NCI-H345 treated with DMSO at 0.1 percent for 48 hours (cell line): ENCODE data around the gene DRGX.

Source experiments
- DNase-seq: peaks from one replicate; lab custom pipeline; 2025; ENCODE audit not compliant: unreplicated experiment; lab: John Stamatoyannopoulos, UW

The DRGX gene

DNA sequence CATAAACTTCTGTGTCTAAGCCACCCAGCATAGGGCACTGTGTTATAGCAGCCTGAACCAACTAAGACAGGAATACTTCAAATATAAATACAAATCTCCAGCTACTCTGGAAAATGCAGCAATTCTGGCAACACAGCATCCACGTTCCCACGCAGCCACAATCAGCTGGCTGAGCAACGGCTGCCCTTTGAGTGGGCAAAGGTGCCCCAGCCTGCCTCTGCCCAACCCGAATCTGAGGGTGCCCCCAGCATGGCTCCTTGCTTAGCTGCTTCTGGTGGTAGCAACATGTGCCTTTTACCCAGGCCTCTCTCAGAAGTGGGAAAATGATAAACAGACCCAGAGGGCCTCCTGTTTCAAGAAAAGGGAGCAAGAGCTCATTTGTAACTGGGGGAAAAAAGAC is 12.0 kb downstream of the DRGX start:
- DNase-seq, result no peak

DNA sequence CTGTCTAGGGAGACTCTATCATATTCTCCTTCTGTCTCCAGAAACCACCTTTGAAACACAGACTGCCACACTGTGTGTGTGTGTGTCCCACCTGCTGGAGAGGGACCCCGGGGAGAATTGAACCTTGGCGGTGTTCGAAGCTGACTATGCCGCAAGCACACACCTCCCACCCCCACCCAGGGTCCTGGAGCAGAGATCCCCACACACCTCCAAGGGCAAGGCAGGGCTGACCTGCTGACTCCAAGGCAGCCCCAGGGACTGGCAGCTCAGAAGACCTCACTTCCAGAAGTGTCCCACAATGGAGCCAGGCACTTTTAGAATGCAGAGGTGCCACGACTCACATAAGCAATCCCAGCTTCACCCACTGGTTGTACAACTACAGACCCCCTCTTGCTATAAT is 13.1 kb downstream of the DRGX start:
- DNase-seq, result no peak

DNA sequence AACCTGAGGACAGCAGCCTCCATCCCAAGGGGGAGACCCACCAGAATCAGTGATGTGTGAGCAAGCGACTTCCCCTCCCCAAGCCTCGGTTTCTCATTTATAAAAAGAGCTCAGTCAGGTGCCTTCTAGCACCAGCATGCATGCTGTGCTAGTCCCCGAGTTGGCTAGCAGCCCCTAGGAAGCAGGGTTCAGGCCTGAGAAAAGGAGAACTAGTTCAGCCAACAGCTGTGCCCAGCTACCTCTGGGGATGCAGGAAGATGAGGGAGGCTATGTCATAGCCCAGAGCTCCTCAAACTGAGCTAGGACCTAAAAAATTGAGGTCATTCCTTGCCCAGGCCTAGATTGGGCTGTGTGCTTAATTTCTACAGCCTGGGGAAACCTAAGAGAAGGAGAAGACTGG is 13.7 kb downstream of the DRGX start:
- no peak for DNase-seq

DNA sequence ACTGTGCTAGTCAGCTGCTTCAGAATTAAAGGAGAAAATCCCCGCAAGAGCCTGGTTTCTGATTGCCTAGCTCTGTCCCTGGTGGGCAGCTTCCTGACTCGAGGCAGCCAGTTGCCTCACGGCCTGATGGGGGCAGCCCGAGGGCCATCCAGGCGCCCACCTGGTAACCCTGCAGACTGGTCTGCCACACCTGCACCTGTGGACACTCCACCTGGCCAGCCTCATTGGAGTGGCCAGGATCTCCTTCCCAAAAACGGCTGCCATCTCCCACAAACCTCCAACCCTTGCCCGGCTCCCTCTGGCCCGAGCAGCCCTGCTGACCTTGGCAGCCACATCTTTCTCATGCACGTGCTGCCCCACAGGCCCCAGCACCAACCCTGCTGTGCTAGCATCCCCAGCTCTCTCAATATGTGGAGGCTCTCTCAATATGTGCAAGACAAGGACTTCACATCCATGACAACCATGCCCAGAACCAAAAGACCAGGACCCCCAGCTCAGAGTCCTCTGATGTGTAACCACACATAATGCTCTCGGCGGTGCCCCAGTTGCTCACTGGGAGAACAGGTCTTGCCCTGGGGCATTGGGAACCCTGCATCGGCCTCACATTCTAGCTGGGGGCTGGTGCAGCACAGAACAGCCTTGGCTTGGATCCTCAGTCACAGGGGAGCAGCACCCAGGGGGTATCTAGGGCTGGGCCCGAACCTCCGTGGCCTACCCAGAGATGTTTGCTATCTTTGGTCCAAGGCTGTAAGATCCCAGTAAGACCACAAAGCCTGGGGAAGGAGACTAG is 14.6 kb downstream of the DRGX start:
- no peak for DNase-seq

DNA sequence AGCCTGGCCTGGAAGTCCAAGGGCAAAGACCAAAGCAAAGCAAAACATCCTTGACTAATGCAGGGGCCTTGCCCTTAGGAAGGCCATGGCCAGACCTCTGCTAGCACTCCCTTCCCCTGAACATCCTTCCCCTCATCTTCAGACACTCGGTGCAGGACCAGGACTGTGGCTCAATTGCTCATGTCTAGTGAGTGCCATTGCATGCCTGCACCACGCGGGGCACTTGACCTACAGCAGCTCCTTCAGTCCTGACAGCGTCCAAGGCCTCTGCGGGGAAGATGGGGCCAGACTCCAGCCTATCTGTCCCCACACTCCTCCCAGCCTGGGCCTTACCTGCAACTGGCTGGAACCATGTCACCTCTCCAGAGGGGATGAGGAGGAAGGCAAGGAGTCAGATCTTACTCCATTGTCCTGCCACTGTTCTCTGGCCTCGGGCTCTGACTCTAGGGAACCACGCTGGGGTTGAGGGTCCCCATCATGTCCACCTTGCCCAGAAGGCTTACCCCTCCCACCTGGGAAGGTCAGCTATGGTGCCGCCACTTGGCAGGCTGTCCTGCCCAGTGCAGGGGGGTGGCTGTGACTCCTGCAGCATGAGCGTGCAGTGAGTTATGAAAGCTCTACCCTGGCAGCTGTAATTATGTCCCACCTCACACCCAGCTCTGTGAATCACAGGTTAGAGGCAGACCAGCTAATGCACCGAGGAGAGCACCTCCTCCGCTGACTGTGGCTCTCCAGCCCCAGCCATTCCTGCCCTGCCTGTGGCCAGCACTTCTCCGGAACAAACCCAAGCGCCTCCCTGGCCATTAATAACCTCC is 16.1 kb downstream of the DRGX start:
- no peak for DNase-seq

DNA sequence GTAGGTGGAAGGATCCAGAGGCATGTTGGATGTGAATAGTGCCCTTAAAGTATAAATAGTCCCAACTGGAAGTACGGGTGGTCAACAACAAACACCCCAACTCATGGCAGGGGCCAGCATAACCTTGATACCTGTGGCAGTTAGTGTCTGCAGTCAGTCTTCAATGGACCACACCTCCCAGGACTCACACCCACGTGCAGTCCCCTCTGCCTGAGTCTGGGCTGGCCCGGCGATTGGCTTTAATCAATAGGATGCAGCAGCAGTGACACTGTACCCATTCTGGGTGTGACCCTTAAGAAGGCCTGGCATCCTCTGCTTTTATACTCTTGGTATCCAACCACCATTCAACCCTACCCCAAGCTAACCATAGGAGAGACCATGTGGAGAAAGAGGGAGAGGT is 18.6 kb downstream of the DRGX start:
- no peak for DNase-seq

DNA sequence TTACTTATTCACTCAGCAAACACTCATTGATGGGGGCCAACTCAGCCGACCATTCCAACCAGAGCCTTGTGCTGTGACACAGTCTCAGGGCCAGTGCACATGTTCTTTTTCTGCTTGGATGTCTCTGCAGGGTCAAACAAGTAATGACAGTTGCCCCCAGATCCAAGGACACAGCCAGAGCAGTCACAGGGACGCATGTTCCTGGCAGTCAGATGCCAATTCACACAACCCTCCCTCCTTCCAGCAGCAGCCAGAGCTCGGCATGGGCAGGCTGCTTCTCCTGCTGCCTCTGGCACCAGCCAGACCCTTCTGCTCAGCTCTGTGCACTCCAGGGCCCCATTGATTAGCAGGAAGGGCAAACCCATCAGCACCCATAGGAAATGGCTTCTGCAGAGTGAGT is 20.3 kb downstream of the DRGX start:
- no peak for DNase-seq

DNA sequence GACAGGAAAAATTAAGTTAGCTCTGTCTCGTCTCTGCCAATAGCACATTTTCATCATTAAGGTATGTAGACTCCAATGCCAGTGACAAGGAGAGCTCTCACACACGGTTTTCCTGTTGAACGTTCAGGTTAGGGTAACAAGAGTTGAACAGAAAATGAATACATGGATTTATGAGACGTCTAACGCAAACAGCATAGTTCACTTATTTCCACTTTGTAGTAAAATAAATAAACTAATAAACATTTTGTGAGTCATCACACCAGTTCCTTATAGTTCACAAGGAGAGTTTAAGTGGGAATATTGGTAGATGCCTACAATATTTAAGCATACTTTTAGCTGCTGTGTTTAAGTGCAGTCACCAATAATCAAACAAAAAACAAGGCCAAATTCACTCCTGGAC is 21.1 kb downstream of the DRGX start:
- no peak for DNase-seq

DNA sequence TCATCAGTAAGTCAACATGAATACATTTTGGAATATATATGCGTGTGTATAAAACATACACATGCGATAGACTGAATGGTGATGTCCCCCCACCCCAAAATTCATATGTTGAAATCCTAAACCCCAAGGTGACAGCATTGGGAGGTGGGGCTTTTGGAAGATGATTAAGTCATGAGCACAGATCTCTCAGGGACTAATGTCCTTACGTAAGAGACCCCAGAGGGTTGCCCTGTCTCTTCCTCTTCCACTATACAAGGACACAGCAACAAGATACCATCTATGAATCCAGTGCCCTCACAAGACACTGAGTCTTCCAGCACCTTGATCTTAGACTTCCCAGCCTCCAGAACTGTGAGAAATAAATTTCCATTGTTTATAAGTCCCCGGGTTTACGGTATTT is 22.5 kb downstream of the DRGX start:
- no peak for DNase-seq

DNA sequence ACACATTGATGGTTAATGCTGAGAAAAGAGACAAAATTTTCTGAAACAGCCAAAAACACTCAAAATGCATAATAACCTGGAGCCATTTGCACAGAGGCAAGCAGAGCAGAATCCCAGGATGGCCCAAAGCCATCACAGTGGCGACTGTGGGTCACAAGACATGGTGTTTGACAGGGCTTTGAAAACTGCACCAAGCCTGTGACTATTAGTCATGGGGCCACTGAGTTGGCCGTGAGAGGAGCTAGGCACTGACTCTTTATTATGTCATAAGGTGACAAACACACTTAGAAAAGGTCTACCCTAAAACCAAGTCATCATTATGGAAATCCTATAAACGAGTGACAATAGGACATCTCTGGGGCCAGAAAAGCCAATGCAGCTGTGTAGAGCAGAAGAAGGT is 23.9 kb downstream of the DRGX start:
- no peak for DNase-seq

DNA sequence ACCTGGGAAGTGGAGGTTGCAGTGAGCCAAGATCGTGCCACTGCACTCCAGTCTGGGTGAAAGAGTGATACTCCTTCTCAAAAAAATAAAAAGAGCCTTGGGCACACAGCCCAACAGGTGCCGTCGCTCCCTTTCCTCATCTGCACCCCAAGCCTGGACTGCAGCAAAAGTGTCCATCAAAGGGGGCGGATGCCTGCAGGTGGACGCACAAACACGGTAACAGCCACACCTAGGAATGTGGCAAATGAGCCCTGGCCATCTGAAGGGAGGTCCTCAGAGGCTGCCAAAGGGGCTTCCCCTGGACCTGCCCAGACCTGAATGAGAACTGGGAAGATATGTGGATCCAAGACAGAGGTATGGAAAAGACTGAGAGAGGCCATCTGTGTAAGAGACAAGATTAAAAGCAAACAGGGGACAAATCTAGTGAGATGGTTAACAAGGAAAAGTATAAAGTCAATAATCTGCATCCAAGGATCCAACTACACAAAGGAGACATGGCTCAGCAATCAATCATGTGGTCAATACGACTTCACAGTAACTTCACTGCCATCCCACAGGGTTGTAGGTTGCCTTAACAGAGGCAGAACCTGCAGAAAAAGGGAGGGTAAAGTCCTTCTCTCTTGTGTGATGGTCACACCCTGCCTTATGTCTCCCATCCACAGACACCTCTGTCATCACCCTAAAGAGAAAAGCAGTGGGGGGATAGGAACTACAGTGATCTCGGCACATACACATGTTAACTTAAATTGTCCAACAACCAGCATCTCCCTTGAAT is 25.4 kb downstream of the DRGX start:
- DNase-seq, result no peak

DNA sequence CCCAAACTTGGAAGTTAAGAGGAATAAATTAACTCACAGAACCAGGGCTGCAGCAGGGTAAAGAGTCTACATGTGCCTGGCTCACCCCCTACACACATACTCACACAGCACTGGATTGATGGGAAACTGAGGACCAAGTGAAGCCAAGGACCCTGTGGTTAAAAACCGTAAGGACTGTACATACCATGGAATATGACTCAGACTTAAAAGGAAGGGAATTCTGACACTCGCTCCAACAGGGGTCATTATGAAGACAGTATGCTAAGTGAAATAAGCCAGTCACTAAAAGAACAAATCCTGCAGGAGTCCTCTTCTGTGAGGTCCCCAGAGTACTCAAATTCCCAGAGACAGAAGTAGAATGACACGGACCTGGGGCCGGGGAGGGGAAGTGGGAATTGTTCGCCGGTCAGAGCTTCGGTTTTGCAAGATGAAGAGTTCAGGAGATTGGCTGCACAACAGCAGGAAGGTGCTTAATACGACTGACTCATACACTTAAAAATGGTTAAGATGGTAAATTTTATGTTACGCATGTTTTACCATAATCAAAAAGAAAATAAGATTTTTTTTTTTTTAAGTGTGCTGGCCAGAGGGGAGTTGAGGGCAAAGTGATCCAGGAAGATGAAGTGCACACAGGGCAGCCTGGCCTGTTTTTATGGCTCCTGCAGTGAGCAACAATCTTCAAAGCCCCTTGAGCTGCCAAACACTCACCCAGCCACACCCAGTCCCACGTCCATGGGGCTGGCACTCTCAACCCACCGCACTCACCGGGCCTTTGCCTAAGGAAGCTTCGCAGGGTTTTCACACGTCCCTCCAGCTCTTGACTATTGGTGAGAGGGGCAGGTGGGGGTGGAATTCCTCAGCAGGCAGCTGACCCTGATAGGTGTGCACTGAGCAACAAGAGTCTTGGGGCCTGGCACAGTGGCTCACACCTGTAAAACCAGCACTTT is 26.4 kb downstream of the DRGX start:
- no peak for DNase-seq

DNA sequence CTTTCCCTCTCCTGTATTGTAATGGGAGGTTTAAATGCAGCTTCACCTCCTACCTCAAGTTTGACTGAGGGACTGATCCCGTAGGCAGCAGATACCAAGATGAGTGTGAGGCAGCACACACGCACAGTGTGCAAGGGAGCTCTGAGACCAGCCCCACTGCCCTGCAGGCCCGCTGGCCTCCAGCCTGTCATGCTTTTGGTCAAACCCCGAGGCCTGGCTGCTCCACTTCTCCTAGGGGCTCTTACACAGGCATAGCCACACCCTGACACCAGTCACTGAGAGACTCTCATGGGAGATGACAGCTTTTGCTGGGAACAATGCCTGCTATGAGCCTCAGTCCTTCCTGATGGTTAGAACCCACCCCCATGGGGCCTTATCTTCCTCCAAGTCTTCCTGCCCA is 27.6 kb downstream of the DRGX start:
- DNase-seq, result no peak

DNA sequence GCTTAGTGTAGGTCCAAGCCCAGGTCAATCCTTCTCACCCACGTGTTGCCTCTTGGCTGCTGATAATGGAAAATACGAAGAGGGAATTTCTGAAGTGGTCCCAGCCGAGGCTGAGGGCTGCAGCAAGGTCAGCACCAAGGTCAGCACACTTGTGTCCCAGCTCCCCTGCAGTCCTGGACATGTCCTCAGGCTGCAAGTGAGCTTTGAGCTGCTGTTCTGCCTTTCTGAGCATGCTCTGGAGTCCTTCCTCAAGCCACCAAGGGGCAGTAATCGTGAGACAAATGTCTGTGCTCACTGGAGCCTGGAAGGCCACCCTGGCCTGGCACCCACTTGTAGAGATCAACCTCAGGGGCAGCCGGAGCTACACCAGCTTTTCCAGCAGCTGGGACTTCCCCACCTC is 28.3 kb downstream of the DRGX start:
- no peak for DNase-seq

DNA sequence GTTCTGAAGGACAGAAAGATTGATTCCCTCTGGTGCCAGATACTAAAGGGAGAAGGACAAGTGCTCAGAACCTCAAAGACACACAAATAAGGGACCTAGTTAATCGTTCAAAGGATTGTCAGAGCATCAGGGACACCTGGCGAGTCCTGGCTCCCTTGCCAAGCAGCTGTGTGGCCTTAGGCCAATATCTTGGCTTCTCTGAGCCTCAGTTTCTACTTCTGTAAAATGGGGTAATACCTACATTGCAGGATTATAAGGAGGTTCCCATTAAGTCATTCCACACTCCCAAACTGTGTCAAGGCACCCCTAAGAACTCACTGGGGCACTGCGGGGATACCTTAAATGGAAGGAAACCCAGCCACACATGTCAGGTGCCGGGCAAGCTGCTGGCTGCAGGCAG is 29.4 kb downstream of the DRGX start:
- DNase-seq, result no peak

DNA sequence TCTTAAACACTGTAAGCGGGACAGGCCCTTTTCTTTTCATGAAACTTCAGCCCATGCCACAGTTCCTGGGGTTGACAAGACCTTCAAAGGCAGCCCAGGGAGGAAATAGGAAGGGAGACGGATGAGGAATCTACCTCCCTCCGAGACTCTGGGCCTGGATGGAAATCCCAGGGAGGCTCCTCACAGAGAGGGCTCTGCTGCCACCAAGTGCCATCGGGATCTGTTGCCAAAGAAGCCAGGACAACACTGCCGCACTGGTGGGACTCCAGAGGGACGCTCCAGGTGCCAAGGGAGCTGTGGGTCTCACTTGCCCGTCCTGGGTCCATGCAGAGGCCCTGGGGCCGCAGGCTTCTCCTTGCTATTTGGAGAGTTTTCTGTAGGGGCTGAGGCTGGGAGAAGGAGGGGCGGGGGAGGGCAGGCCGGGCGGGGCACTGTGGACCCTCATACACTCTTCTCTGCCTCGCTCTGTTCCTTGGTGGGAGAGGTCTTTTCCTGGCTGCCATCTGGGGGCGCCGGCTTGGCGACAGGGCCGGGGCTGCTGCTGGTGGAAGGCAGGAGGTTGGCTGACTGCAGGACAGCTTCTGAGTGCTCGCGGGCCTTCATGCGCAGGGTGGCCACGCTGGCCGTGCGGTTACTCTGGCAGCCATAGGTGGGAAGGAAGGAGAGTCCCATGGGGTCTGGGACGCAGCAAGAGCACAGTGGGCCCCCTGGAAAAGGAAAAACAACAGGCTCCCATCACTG is 30.0 kb downstream of the DRGX start:
- DNase-seq, result no peak

DNA sequence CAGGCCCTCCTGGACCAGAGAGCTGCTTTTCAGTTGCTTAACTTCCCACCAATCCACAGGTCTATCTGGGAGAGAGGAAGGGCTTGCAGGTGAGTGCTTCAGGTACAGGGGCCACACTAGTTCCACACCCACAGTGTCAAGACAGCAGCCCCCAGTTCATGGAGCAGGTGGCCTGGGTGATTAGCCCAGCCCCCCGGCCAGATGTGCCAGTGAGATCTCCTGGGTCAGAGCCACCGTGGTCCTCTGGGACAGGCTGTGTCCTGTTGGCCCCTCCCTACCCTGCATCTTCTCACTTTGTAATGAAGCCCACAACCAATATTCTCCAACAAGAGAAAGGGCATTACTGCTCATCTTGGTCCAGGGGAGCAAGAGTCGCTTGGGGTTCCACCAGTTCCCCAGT is 30.6 kb downstream of the DRGX start:
- DNase-seq, result no peak

DNA sequence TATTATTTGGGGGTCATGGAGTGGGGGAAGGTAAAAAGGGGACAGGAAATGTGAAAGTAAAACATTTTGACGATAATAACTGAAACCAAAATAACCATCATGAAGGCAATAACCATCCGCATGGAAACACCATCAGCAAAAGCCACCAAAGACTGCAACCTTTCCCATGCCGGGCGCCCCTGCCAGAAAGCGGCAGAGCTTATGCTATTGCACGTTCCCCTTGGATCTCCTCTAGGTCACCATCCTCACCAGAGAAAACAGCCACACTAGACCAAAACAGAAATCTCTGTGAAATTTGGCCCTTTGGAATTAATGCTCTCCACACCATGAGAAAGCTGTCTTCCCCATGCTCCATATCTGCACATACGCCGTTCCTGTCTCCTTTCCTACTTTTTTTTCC is 31.1 kb downstream of the DRGX start:
- no peak for DNase-seq

DNA sequence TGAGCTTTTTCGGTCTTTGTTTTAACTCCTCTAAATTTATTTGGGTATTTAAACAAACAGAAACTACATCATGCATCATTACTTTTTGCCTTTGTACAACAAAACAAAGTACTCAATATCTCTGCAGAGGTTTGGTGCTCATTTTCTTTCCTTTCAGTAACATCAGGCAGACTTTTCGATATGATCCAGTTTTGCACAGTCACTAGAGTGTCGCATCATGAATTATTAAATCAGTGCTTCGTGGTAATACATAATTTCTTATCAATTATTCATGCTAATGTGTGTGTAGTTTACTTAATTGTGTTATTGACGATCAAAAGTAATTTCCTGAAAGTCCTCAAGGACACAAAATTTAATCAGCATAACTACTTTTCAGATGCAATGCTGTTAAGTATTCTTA is 31.8 kb downstream of the DRGX start:
- no peak for DNase-seq
